GM23338 (cell line): Measurements from ENCODE around the gene SHISAL2B. TPM values are rescaled to one million over a fixed set of nuclear protein-coding genes. Genes with fewer than 3 reads are reported as not detected.

Experiments
- ATAC-seq: fragments of 200-7000 bp; cut with Tn5 transposase; 3 replicates; pipeline ENCODE4 v1.9.1; 2020
- DNase-seq: peaks from one replicate; pipeline ENCODE4 v3.0.0-alpha.2; 2015; ENCODE audit warnings: low spot score
- H2AFZ ChIP-seq: fragments of 200-600 bp; sonication (generic); 2 replicates; pipeline ENCODE4 v1.8.0; 2016; ENCODE audit warnings: antibody characterized with exemption, mild to moderate bottlenecking, moderate library complexity
- H3F3A ChIP-seq: fragments of 200-600 bp; sonication (generic); replicated peaks from 2 replicates; pipeline ENCODE4 v1.8.0; 2017; ENCODE audit warnings: antibody characterized with exemption, mixed run types, low read depth
- H3K27ac ChIP-seq: fragments of 200-600 bp; sonication (generic); 2 replicates; pipeline ENCODE4 v1.6.1; 2016; ENCODE audit warnings: low read depth
- H3K27me3 ChIP-seq: fragments of 200-600 bp; sonication (generic); 2 replicates; pipeline ENCODE4 v1.8.0; 2016; ENCODE audit warnings: mild to moderate bottlenecking, mixed run types, moderate library complexity; ENCODE audit not compliant: insufficient read depth
- H3K36me3 ChIP-seq: fragments of 200-600 bp; sonication (generic); 2 replicates; pipeline ENCODE4 v1.8.0; 2016; ENCODE audit warnings: mild to moderate bottlenecking; ENCODE audit not compliant: insufficient read depth
- H3K4me1 ChIP-seq: fragments of 200-600 bp; sonication (generic); 2 replicates; pipeline ENCODE4 v1.8.0; 2016; ENCODE audit warnings: mild to moderate bottlenecking, moderate library complexity; ENCODE audit not compliant: insufficient read depth
- H3K4me2 ChIP-seq: fragments of 200-600 bp; sonication (generic); 2 replicates; pipeline ENCODE4 v1.7.1; 2017; ENCODE audit warnings: mixed run types
- H3K4me3 ChIP-seq: fragments of 200-600 bp; sonication (generic); 2 replicates; pipeline ENCODE4 v1.6.1; 2016; ENCODE audit warnings: mixed run types
- H3K79me2 ChIP-seq: fragments of 200-600 bp; sonication (generic); replicated peaks from 2 replicates; pipeline ENCODE4 v1.8.0; 2017; ENCODE audit warnings: mild to moderate bottlenecking; ENCODE audit not compliant: insufficient read depth
- H3K9me2 ChIP-seq: fragments of 200-600 bp; sonication (generic); 2 replicates; pipeline ENCODE4 v1.8.0; 2017; ENCODE audit not compliant: insufficient read depth
- H4K20me1 ChIP-seq: fragments of 200-600 bp; sonication (generic); replicated peaks from 2 replicates; pipeline ENCODE4 v1.8.0; 2017; ENCODE audit warnings: mild to moderate bottlenecking; ENCODE audit not compliant: insufficient read depth
- H3K27ac Mint-ChIP-seq: 2 replicates; pipeline ENCODE4 v1.8.0; 2020; ENCODE audit warnings: inconsistent platforms, mild to moderate bottlenecking, moderate library complexity, mixed read lengths
- H3K27me3 Mint-ChIP-seq: 3 replicates; pipeline ENCODE4 v1.8.0; 2022; ENCODE audit warnings: low read depth, mild to moderate bottlenecking, moderate library complexity, mixed read lengths, inconsistent platforms; ENCODE audit not compliant: insufficient read depth, poor library complexity
- H3K36me3 Mint-ChIP-seq: 3 replicates; pipeline ENCODE4 v1.8.0; 2021; ENCODE audit warnings: low read depth, mild to moderate bottlenecking, inconsistent platforms, moderate library complexity, mixed read lengths
- H3K4me1 Mint-ChIP-seq: 3 replicates; pipeline ENCODE4 v1.8.0; 2020; ENCODE audit warnings: mild to moderate bottlenecking, inconsistent platforms, mixed read lengths
- H3K4me3 Mint-ChIP-seq: 3 replicates; pipeline ENCODE4 v1.8.0; 2021; ENCODE audit warnings: moderate library complexity, mild to moderate bottlenecking, inconsistent platforms, mixed read lengths
- H3K9me3 Mint-ChIP-seq: 3 replicates; pipeline ENCODE4 v1.8.0; 2020; ENCODE audit warnings: moderate library complexity, mild to moderate bottlenecking, inconsistent platforms, mixed read lengths
- CREB1 ChIP-seq: fragments of 250-450 bp; sonication (Bioruptor Pico); IDR thresholded peaks from 2 replicates; pipeline ENCODE4 v1.5.0; 2020; ENCODE audit warnings: low read depth, mild to moderate bottlenecking, moderate library complexity
- ETS1 ChIP-seq: IDR thresholded peaks from 2 replicates; pipeline ENCODE4 v1.6.1; 2016; ENCODE audit warnings: antibody characterized with exemption
- EZH2 ChIP-seq: fragments of 200-600 bp; sonication (generic); IDR thresholded peaks from one replicate; pipeline ENCODE4 v1.8.0; 2017; ENCODE audit warnings: antibody characterized with exemption, mild to moderate bottlenecking, low read depth; ENCODE audit not compliant: unreplicated experiment
- EZH2phosphoT487 ChIP-seq: fragments of 200-600 bp; sonication (generic); IDR thresholded peaks from one replicate; pipeline ENCODE4 v1.8.1; 2018; ENCODE audit warnings: antibody characterized with exemption; ENCODE audit not compliant: unreplicated experiment
- JUNB ChIP-seq: IDR thresholded peaks from one replicate; pipeline ENCODE4 v1.6.1; 2016; ENCODE audit warnings: antibody characterized with exemption; ENCODE audit not compliant: unreplicated experiment
- NANOG ChIP-seq: IDR thresholded peaks from 2 replicates; pipeline ENCODE4 v1.6.1; 2016; ENCODE audit warnings: antibody characterized with exemption, borderline replicate concordance
- POLR2AphosphoS5 ChIP-seq: IDR thresholded peaks from 2 replicates; pipeline ENCODE4 v1.6.1; 2016; ENCODE audit warnings: antibody characterized with exemption, low read depth
- STAT1 ChIP-seq: IDR thresholded peaks from one replicate; pipeline ENCODE4 v1.6.1; 2016; ENCODE audit warnings: antibody characterized with exemption; ENCODE audit not compliant: unreplicated experiment
- ZNF114 ChIP-seq: fragments of 250-450 bp; sonication (Bioruptor Pico); IDR thresholded peaks from 2 replicates; pipeline ENCODE4 v1.5.0; 2020; ENCODE audit warnings: mild to moderate bottlenecking, moderate library complexity
- ZNF331 ChIP-seq: fragments of 250-450 bp; sonication (Bioruptor Pico); IDR thresholded peaks from 2 replicates; pipeline ENCODE4 v1.5.0; 2020; ENCODE audit warnings: low read depth, mild to moderate bottlenecking, moderate library complexity
- ZNF462 ChIP-seq: fragments of 250-450 bp; sonication (Bioruptor Pico); IDR thresholded peaks from 2 replicates; pipeline ENCODE4 v1.5.0; 2020; ENCODE audit warnings: mild to moderate bottlenecking, moderate library complexity
- polyA plus RNA-seq: library from polyadenylated mRNA; unstranded; fragments of >200 nt; fragmentation: Nextera tagmentation; extraction: Ambion mirVana; gene quantifications from 2 replicates; pipeline ENCODE4 v1.2.1, GENCODE V29; 2016
- total RNA-seq: library from RNA; depleted of rRNA; stranded (reverse); fragments of >200 nt; shearing (Covaris generic); gene quantifications from 2 replicates; pipeline ENCODE4 v1.2.3, GENCODE V29; 2014
- TF ChIP-seq, protein P1 (sequence below), 2 experiments: fragments of 200-600 bp in 1 of 2; sonication (generic) in 1 of 2; conservative IDR thresholded peaks; 2 replicates each; pipeline versions ENCODE4 v1.5.1 to v1.6.1; 2016 to 2017; ENCODE audit warnings: antibody characterized with exemption in 2 of 2, low read depth in 2 of 2, mild to moderate bottlenecking in 2 of 2, moderate library complexity in 1 of 2
- TF ChIP-seq, protein P2 (sequence below): IDR thresholded peaks from one replicate; pipeline ENCODE4 v1.6.1; 2018; ENCODE audit warnings: antibody characterized with exemption; ENCODE audit not compliant: unreplicated experiment

Gene SHISAL2B
- total and polyA plus RNA-seq, 2 experiments from 2014 or later, result 12.3 to 21.1 TPM

DNA sequence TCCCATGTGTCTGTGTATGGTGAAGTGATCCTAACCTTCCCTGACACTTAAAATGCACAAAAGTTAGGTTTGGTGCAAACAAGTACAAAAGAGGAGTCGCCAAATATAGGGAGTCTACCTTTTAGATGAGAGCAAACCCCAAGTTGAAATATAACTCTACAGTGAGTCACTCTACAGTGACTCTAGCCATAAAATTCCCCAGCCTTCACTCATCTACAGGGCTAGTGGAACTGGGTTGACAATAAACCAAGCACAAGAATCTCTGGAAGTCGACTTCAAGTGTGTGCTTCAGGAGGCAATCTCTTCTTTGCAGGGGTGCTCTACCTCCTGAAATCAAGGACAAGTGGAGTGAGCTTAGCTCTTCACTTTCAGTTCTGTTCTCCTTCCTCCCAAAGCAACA lies 3.3 kb downstream of the SHISAL2B start:
- Mint-ChIP-seq H3K27ac (no peak overlapping the region), H3K27me3 (peaks cover 21% of the 10 kb centered on the region), H3K4me3 (no peak overlapping the region), H3K36me3 (peaks cover 46% of the 10 kb centered on the region), H3K4me1 (peaks cover 34% of the 10 kb centered on the region), H3K9me3 (peaks cover 30% of the 10 kb centered on the region)
- no peaks in the 10 kb centered on the region for H4K20me1 ChIP-seq
- peaks cover 10% of the 10 kb centered on the region for H3K36me3 ChIP-seq
- ATAC-seq (no peak), DNase-seq (no peak)
- H3K4me1 ChIP-seq, result peaks cover 22% of the 10 kb centered on the region
- no peak overlapping the region for H3K4me3 ChIP-seq
- TF ChIP-seq POLR2AphosphoS5 (no peak), NANOG (no peak), ETS1 (no peak), EZH2 (no peak), EZH2phosphoT487 (no peak), JUNB (no peak), ZNF114 (no peak), ZNF462 (CRISPR knock-in tag) (no peak), ZNF331 (CRISPR knock-in tag) (no peak), STAT1 (no peak), CREB1 (CRISPR knock-in tag) (no peak)
- TF ChIP-seq, protein P1, sequence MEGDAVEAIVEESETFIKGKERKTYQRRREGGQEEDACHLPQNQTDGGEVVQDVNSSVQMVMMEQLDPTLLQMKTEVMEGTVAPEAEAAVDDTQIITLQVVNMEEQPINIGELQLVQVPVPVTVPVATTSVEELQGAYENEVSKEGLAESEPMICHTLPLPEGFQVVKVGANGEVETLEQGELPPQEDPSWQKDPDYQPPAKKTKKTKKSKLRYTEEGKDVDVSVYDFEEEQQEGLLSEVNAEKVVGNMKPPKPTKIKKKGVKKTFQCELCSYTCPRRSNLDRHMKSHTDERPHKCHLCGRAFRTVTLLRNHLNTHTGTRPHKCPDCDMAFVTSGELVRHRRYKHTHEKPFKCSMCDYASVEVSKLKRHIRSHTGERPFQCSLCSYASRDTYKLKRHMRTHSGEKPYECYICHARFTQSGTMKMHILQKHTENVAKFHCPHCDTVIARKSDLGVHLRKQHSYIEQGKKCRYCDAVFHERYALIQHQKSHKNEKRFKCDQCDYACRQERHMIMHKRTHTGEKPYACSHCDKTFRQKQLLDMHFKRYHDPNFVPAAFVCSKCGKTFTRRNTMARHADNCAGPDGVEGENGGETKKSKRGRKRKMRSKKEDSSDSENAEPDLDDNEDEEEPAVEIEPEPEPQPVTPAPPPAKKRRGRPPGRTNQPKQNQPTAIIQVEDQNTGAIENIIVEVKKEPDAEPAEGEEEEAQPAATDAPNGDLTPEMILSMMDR (conservative IDR thresholded peaks at IDR 0.05; ENCODE audit: low read depth in 2 of 2), result no peak
- TF ChIP-seq, protein P2, sequence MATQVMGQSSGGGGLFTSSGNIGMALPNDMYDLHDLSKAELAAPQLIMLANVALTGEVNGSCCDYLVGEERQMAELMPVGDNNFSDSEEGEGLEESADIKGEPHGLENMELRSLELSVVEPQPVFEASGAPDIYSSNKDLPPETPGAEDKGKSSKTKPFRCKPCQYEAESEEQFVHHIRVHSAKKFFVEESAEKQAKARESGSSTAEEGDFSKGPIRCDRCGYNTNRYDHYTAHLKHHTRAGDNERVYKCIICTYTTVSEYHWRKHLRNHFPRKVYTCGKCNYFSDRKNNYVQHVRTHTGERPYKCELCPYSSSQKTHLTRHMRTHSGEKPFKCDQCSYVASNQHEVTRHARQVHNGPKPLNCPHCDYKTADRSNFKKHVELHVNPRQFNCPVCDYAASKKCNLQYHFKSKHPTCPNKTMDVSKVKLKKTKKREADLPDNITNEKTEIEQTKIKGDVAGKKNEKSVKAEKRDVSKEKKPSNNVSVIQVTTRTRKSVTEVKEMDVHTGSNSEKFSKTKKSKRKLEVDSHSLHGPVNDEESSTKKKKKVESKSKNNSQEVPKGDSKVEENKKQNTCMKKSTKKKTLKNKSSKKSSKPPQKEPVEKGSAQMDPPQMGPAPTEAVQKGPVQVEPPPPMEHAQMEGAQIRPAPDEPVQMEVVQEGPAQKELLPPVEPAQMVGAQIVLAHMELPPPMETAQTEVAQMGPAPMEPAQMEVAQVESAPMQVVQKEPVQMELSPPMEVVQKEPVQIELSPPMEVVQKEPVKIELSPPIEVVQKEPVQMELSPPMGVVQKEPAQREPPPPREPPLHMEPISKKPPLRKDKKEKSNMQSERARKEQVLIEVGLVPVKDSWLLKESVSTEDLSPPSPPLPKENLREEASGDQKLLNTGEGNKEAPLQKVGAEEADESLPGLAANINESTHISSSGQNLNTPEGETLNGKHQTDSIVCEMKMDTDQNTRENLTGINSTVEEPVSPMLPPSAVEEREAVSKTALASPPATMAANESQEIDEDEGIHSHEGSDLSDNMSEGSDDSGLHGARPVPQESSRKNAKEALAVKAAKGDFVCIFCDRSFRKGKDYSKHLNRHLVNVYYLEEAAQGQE, result no peak
- no peaks in the 10 kb centered on the region for H3F3A ChIP-seq
- no peaks in the 10 kb centered on the region for H3K79me2 ChIP-seq
- no peak overlapping the region for H3K27ac ChIP-seq
- H3K27me3 ChIP-seq, result peaks cover 19% of the 10 kb centered on the region
- H3K4me2 ChIP-seq, result no peak overlapping the region
- H3K9me2 ChIP-seq, result no peaks in the 10 kb centered on the region
- H2AFZ ChIP-seq, result no peak overlapping the region
